Jurkat, Clone E6-1 (cell line): ENCODE measurements around the gene PPP1R17. TPM values are rescaled to one million over a fixed set of nuclear protein-coding genes. Genes with fewer than 3 reads are reported as not detected.

Experiments used
- DNase-seq: peaks from one replicate; pipeline ENCODE4 v3.0.0-alpha.2; 2011; ENCODE audit warnings: low read depth, low spot score
- H3K4me3 ChIP-seq: 2 replicates; pipeline ENCODE4 v1.5.1; 2011; ENCODE audit warnings: mild to moderate bottlenecking, low read length, control low read depth, moderate library complexity
- polyA plus RNA-seq: library from polyadenylated mRNA; unstranded; fragments of >200 nt; gene quantifications from one replicate; pipeline ENCODE4 v1.2.1, GENCODE V29; 2012; ENCODE audit warnings: missing spikeins; ENCODE audit not compliant: insufficient read length, insufficient read depth

The PPP1R17 gene
- polyA plus RNA-seq, result not detected

- DNase-seq, result no peak
- H3K4me3 ChIP-seq, result no peak within 1 kb of the TSS
Observed at GRCh38 chr7:31687024-31687748, at the start of gene PPP1R17. PPP1R17 (plus strand) TSS chr7:31687215; CDS start chr7:31692442, 5,227 bp downstream.

- no peak overlapping the region for H3K4me3 ChIP-seq
- DNase-seq, result no peak
Observed at GRCh38 chr7:31640381-31640780, 46.6 kb upstream of the PPP1R17 start.

- H3K4me3 ChIP-seq, result no peak overlapping the region
- no peak for DNase-seq
Observed at GRCh38 chr7:31642681-31643115, 44.3 kb upstream of the PPP1R17 start.

DNA sequence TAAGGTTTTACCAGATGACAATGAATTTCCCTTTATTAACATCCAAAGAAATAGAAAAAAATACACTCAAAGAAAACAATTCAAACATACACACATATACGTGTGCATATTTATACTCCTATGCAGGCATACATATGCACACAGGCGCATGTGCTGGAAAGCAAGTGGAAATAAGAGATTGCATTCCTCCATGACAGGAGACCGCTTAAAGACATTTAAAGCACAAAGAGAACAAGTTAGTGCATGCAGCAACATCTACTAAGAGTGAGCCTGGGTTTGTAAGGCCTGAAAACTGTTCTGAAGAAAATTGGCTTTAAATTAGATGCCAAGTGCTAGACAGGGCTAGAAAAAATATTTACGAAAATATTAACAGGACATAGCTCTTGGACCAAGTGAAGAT is 40.1 kb upstream of the PPP1R17 start:
- no peak overlapping the region for H3K4me3 ChIP-seq
- no peak for DNase-seq

DNA sequence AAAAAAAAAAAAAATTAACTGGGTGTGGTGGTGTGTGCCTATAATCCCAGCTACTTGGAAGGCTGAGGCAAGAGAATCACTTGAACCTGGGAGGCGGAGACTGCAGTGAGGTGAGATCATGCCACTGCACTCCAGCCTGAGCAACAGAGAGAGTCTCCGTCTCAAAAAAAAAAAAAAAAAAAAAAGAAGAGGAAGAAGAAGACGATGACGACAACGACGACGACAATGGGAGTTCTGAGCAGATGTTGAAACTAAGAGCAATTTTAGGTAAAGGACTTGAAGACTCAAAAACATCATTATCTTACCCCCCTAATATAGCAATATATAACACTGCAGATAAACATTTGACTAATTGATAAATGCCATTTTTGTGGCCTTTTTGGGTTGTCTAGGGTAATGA is 39.5 kb upstream of the PPP1R17 start:
- no peak overlapping the region for H3K4me3 ChIP-seq

DNA sequence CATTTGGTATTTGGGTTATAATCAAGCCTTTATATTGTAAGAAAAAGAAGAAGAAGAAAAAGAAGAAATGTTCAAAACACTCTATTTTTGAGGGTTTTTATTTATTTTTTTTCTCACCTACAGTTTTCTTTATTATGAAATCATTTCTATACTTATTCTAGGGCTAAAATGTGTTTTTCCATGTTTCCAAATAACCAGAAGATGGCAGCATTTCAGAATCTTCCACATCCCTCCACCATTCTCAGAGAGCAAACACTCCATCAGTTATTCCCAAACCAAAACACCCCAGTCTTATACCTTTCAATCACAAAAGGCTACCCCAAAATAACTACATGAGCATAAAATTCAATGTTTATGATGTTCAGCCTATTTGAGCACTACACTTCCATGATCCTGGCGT is 38.7 kb upstream of the PPP1R17 start:
- DNase-seq, result no peak

More for the DNA sequence above, 39.5 kb upstream of the PPP1R17 start:
- DNase-seq, result no peak

DNA sequence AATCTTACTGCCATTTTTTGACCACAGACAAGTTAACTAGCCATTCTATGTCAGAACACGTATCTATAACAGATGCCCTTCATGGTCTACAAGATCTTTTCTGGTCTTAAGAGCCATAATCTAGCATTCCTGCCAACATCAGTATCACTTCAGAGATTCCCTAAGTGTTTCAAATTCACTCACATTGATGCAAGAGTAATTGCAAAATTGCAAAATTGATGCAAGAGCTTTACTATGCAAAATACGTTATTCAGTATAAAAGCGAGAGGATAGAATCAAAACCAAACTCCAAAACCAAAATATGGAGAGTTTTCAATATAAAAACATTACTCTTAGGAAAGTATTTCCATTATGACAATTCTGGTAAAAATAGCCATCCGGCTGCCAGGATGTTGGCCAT is 38.1 kb upstream of the PPP1R17 start:
- no peak for DNase-seq

More for the DNA sequence above, 38.7 kb upstream of the PPP1R17 start:
- H3K4me3 ChIP-seq, result no peak overlapping the region

DNA sequence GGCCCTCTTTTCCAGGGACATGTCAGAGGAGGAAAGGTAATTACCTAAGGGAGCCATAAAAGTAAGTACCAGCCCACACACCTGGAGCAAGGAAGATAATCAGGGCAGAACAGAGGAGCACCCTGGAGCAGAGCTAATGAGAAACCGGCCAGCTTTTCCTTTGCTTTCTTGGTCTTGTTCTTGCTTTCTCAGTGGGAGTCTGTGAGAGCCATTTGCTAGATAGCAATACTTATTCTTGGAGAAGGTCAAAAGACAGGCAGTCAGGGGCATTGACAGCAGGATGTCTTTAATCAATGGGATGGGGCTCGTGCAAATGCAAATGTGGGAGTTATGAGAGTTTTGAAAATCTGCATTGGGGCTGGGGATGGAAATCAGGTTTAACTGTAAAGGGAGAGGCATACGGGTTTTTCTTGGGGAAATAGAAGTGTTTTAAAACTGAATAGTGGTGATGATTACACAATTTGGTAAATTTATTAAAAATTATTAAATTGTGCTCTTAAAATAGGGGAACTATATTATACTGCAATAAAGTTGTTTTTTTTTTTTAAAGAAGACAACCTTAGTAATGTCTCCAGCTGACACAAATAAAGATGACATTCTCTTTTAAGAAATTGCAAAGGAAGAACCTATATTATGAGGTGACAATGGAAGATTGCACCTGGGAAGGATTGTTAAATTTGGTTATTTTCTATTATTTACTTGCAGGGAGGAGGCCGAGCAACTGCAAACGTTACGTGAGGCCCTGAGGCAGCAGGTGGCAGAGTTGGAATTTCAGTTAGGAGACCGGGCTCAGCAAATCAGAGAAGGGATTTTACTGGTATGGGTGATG is 35.6 kb upstream of the PPP1R17 start:
- no peak for DNase-seq
- H3K4me3 ChIP-seq, result no peak overlapping the region

More for the DNA sequence above, 38.1 kb upstream of the PPP1R17 start:
- H3K4me3 ChIP-seq, result no peak overlapping the region

GRCh38 chr7:31652063-31652326 is 35.0 kb upstream of the PPP1R17 start:
- no peak overlapping the region for H3K4me3 ChIP-seq
- no peak for DNase-seq

DNA sequence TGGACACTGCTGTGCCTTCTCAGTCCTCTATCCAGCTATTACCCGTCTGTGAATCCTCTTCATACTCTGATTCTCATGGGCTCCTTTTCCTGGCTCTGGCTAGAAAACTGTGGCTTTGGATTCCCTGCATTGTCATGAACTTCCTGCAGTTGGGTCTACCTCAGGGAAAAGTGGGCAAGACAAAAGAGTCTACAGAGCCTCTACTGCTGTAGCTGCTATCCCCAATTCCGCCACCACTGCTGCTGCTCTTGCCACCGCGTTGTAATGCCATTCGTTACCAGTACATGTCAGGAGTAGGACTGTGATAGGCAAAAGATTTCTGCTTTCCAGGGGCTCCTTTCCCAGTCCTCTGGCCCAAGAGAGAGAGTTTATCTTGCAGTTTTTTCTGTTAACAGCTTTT is 23.9 kb upstream of the PPP1R17 start:
- no peak overlapping the region for H3K4me3 ChIP-seq
- DNase-seq, result no peak

DNA sequence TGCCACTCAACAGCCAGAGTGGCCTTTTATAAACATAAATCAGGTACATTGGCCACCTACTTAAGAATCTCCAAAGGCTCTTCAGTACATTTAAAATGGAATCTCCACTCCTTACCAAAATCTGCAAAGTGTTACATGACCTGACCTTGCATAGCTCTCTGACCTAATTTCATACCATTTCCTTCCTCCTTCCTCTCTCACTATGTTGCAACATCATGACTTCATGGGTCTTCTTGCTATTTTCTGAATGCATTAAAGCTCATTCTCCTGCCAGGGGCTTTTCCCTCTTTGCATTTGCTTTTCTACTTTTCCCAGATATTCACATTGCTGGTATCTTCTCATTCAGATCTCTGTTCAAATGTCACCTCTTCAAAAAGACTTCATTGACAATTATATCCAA is 22.1 kb upstream of the PPP1R17 start:
- H3K4me3 ChIP-seq, result no peak overlapping the region
- DNase-seq, result no peak

GRCh38 chr7:31665546-31665945 is 21.5 kb upstream of the PPP1R17 start:
- no peak overlapping the region for H3K4me3 ChIP-seq
- DNase-seq, result no peak

GRCh38 chr7:31669461-31669860 is 17.6 kb upstream of the PPP1R17 start:
- no peak for DNase-seq
- H3K4me3 ChIP-seq, result no peak overlapping the region

DNA sequence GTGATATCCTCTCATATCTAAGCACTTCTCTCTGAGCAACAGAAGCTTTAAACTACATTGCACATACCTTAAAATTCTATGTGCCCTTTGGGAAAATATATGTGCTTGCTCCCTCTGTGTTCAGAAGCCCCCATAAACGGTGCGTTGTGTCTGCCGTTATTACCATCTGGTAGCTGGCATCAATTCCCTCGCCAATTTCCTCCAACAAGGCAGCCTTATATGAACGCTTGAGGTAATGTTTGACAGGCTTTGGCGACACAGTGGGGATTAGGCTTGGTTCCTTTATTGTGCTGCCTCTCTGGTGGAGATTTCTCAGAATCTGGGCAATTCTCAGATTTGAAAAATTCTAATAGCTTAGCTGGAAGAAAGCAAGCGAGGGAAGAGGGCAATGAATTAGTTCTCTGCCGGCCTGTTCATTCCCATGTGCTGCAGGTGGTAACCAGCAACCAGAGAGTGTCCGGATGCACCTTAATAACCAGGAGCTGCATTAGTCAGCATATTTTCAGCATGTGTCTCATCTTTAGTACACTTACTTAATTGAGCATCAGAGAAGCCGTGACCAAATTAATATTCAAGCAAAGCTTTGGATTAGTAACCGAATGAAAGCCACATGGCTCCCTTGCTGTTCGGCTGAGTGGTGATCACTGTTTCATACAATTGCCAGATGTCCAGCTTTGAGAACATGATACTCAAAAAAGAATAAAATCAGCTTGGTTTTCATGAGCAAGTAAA is 7.3 kb upstream of the PPP1R17 start:
- no peak for DNase-seq
- no peak overlapping the region for H3K4me3 ChIP-seq

DNA sequence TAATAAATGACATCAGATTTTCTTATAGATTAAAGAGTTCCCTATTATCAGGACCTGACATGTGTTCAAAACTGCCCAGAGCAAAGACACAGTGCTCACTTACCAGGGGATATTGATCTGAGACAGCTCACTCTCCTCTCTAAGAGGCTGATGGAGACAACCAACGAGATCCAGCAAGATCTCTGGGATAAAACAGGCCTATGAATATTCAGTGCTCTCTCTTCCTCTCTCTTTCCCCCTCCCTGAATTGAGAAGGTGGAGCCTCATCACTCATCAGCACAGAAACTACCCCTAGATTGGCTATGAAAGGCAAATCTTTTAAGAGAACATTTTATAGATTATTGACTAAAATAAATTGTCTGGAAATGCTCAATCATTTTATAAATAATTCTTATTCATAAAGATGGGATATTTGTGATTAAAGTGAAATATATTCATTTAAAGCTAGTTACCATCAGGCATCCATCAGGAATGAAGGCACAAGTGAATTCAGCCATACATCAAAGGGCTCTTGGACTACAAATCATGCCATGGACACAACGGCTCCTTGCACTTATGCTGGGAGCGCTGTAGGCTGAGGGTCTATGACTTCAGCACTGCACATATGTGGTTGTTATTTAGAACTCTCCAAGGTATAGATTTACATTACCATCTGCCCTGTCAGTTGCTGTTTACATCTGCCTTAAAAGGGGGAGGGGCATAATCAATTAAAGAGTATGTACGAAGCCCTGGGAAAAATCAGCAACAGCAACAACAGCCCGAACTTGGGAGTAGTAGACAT is 3.4 kb upstream of the PPP1R17 start:
- H3K4me3 ChIP-seq, result no peak overlapping the region
- DNase-seq, result no peak

- H3K4me3 ChIP-seq, result no peak overlapping the region
- DNase-seq, result no peak
Observed at GRCh38 chr7:31688372-31688771, 1.4 kb downstream of the PPP1R17 start.

DNA sequence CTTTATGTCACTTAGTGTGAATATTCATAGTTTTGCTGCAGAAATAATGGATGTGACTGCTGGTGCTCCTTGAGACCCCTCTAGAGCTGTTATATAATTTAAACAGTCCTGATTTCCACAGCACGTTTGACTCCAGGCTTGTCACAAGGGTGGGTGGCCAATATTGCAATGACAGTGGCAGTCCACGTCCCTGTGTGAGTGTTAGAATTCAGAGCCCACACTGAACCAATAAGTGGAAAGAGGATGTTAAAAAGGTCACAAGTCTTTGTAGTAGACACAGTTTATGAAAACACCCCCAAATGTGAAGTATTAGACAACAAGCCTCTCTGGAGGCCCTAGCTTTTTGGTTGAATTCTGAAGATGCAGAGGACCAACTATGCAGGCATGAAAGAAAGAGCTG is 2.0 kb downstream of the PPP1R17 start:
- no peak overlapping the region for H3K4me3 ChIP-seq
- DNase-seq, result no peak

GRCh38 chr7:31690935-31691334 is 3.9 kb downstream of the PPP1R17 start:
- H3K4me3 ChIP-seq, result no peak overlapping the region
- no peak for DNase-seq

- no peak for DNase-seq
Observed at GRCh38 chr7:31692451-31692850, 5.4 kb downstream of the PPP1R17 start.

More at GRCh38 chr7:31692451-31692850, 5.4 kb downstream of the PPP1R17 start:
- no peak overlapping the region for H3K4me3 ChIP-seq
